ENCODE data around the gene ATG4C.
"Not testable (repeated sequence)": the region's sequence is repeated elsewhere in the genome, so short reads cannot be mapped to it uniquely, and the experiment has no call there.

- TF ChIP-seq, protein P1, sequence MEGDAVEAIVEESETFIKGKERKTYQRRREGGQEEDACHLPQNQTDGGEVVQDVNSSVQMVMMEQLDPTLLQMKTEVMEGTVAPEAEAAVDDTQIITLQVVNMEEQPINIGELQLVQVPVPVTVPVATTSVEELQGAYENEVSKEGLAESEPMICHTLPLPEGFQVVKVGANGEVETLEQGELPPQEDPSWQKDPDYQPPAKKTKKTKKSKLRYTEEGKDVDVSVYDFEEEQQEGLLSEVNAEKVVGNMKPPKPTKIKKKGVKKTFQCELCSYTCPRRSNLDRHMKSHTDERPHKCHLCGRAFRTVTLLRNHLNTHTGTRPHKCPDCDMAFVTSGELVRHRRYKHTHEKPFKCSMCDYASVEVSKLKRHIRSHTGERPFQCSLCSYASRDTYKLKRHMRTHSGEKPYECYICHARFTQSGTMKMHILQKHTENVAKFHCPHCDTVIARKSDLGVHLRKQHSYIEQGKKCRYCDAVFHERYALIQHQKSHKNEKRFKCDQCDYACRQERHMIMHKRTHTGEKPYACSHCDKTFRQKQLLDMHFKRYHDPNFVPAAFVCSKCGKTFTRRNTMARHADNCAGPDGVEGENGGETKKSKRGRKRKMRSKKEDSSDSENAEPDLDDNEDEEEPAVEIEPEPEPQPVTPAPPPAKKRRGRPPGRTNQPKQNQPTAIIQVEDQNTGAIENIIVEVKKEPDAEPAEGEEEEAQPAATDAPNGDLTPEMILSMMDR (IDR thresholded peaks at IDR 0.05; ENCODE audit: low read length), result not testable (repeated sequence)
- TF ChIP-seq EZH2 (IDR thresholded peaks at IDR 0.05; ENCODE audit: borderline replicate concordance, low read length), result not testable (repeated sequence)
These were observed 43.2 kb upstream of the ATG4C start for GRCh38 chr1:62740701-62741100.
